SK-N-SH (cell line): ENCODE measurements around the gene NUP62CL. TPM values are rescaled to one million over a fixed set of nuclear protein-coding genes. Genes with fewer than 3 reads are reported as not detected.

Source experiments
- CTCF ChIA-PET: fragments of 300-600, 350-600 bp; formaldehyde crosslinking; extraction: SDS; loops from one replicate; lab custom pipeline; 2021; lab: Yijun Ruan, JAX
- POLR2A ChIA-PET: fragments of 350-600 bp; sonication (Branson Sonifier 250); formaldehyde crosslinking; extraction: SDS; loops from one replicate; lab custom pipeline; 2020; ENCODE audit warnings: antibody characterized with exemption, inconsistent platforms; lab: Yijun Ruan, JAX
- DNase-seq: peaks from one replicate; pipeline ENCODE4 v3.0.0; 2012
- H2AFZ ChIP-seq: fragments of 200-600 bp; sonication (generic); 2 replicates; pipeline ENCODE4 v1.8.1; 2016; ENCODE audit warnings: antibody characterized with exemption, mild to moderate bottlenecking, low read depth
- H3F3A ChIP-seq: fragments of 200-600 bp; sonication (generic); replicated peaks from 2 replicates; pipeline ENCODE3; 2016; ENCODE audit warnings: antibody characterized with exemption, mild to moderate bottlenecking; ENCODE audit not compliant: insufficient read depth
- H3K27ac ChIP-seq, 2 experiments: fragments of 200-500 bp in 1 of 2; fragments of 200-600 bp in 1 of 2; sonication (Bioruptor generic) in 1 of 2; sonication (generic), shearing (Covaris generic) in 1 of 2; 2 replicates each; pipeline versions ENCODE4 v1.5.1 to v1.6.1; 2014 to 2016; ENCODE audit warnings: low read depth in 2 of 2, inconsistent platforms in 1 of 2, low read length in 1 of 2, mild to moderate bottlenecking in 1 of 2, mixed read lengths in 1 of 2
- H3K27me3 ChIP-seq: fragments of 200-600 bp; sonication (generic), shearing (Covaris generic); 2 replicates; pipeline ENCODE4 v1.6.1; 2016; ENCODE audit warnings: mixed run types; ENCODE audit not compliant: insufficient read depth
- H3K36me3 ChIP-seq, 2 experiments: fragments of 200-500 bp in 1 of 2; fragments of 200-600 bp in 1 of 2; sonication (Bioruptor generic) in 1 of 2; sonication (generic) in 1 of 2; replicated peaks in 1 of 2; 2 replicates each; pipeline versions ENCODE3 to v1.5.1; 2014 to 2016; ENCODE audit warnings: low read length in 1 of 2, mild to moderate bottlenecking in 1 of 2; ENCODE audit not compliant: insufficient read depth in 2 of 2, control insufficient read depth in 1 of 2
- H3K4me1 ChIP-seq, 2 experiments: fragments of 200-500 bp in 1 of 2; fragments of 200-600 bp in 1 of 2; sonication (Bioruptor generic) in 1 of 2; sonication (generic), shearing (Covaris generic) in 1 of 2; 2 replicates each; pipeline versions ENCODE4 v1.5.1 to v1.6.1; 2014 to 2016; ENCODE audit warnings: low read depth in 1 of 2, low read length in 1 of 2, mixed run types in 1 of 2; ENCODE audit not compliant: insufficient read depth in 2 of 2, control insufficient read depth in 1 of 2
- H3K4me2 ChIP-seq: fragments of 200-600 bp; sonication (generic), shearing (Covaris generic); 2 replicates; pipeline ENCODE4 v1.6.1; 2017; ENCODE audit warnings: mixed run types
- H3K4me3 ChIP-seq, 2 experiments: fragments of 200-500 bp in 1 of 2; fragments of 200-600 bp in 1 of 2; sonication (Bioruptor generic) in 1 of 2; sonication (generic), shearing (Covaris generic) in 1 of 2; 2 replicates each; pipeline versions ENCODE4 v1.5.1 to v1.8.1; 2014 to 2016; ENCODE audit warnings: low read depth in 2 of 2, inconsistent platforms in 1 of 2, low read length in 1 of 2, mild to moderate bottlenecking in 1 of 2, mixed read lengths in 1 of 2, moderate library complexity in 1 of 2
- H3K79me2 ChIP-seq: fragments of 200-600 bp; sonication (generic); 2 replicates; pipeline ENCODE4 v1.8.1; 2017; ENCODE audit warnings: mild to moderate bottlenecking; ENCODE audit not compliant: insufficient read depth
- H3K9ac ChIP-seq: fragments of 200-600 bp; sonication (generic); 2 replicates; pipeline ENCODE4 v1.6.1; 2017; ENCODE audit warnings: mixed run types
- H3K9me2 ChIP-seq: fragments of 200-600 bp; sonication (generic); 2 replicates; pipeline ENCODE4 v1.6.1; 2017; ENCODE audit warnings: mixed run types
- H3K9me3 ChIP-seq: fragments of 200-600 bp; sonication (generic); 2 replicates; pipeline ENCODE4 v1.6.1; 2017; ENCODE audit warnings: mixed run types, mild to moderate bottlenecking, moderate library complexity
- H4K20me1 ChIP-seq: fragments of 200-600 bp; sonication (generic); 2 replicates; pipeline ENCODE4 v1.6.1; 2017; ENCODE audit warnings: mild to moderate bottlenecking, mixed run types; ENCODE audit not compliant: insufficient read depth
- CHD2 ChIP-seq: fragments of 150-350 bp; IDR thresholded peaks from 2 replicates; pipeline ENCODE4 v1.6.1; 2018; ENCODE audit warnings: low read length; ENCODE audit not compliant: partially characterized antibody
- EZH2phosphoT487 ChIP-seq: fragments of 200-600 bp; sonication (generic); IDR thresholded peaks from 2 replicates; pipeline ENCODE4 v1.6.1; 2017; ENCODE audit warnings: low read depth, mixed run types, mild to moderate bottlenecking, antibody characterized with exemption, moderate library complexity, borderline replicate concordance
- FOSL2 ChIP-seq: IDR thresholded peaks from 2 replicates; pipeline ENCODE4 v1.4.0; 2012; ENCODE audit warnings: low read depth, mild to moderate bottlenecking, moderate library complexity, borderline replicate concordance
- FOXM1 ChIP-seq: IDR thresholded peaks from 2 replicates; pipeline ENCODE4 v1.4.0; 2012; ENCODE audit warnings: low read depth, mild to moderate bottlenecking
- GABPA ChIP-seq: IDR thresholded peaks from 2 replicates; pipeline ENCODE4 v1.4.0; 2012; ENCODE audit warnings: low read depth, mild to moderate bottlenecking
- GATA2 ChIP-seq: sonication (generic); formaldehyde crosslinking; IDR thresholded peaks from 2 replicates; pipeline ENCODE4 v1.5.0; 2020; ENCODE audit warnings: mild to moderate bottlenecking, missing genetic modification reagents
- IRF3 ChIP-seq: fragments of 150-350 bp; IDR thresholded peaks from 2 replicates; pipeline ENCODE4 v1.6.1; 2016; ENCODE audit warnings: mild to moderate bottlenecking, low read depth, low read length
- JUND ChIP-seq: IDR thresholded peaks from 2 replicates; pipeline ENCODE4 v1.4.0; 2012
- MEF2A ChIP-seq: IDR thresholded peaks from 2 replicates; pipeline ENCODE4 v1.4.0; 2012; ENCODE audit warnings: low read depth, borderline replicate concordance
- PBX3 ChIP-seq: IDR thresholded peaks from 2 replicates; pipeline ENCODE4; 2012
- RAD21 ChIP-seq: IDR thresholded peaks from 2 replicates; pipeline ENCODE4 v1.6.1; 2012; ENCODE audit warnings: mild to moderate bottlenecking, low read length
- RCOR1 ChIP-seq: fragments of 150-350 bp; IDR thresholded peaks from 2 replicates; pipeline ENCODE4 v1.6.1; 2017; ENCODE audit warnings: antibody characterized with exemption, low read length
- RXRA ChIP-seq: IDR thresholded peaks from 2 replicates; pipeline ENCODE4 v1.4.0; 2012; ENCODE audit warnings: low read depth, mild to moderate bottlenecking, borderline replicate concordance
- SIN3A ChIP-seq: IDR thresholded peaks from 2 replicates; pipeline ENCODE4 v1.6.1; 2012; ENCODE audit warnings: low read depth, mild to moderate bottlenecking, low read length, moderate library complexity, borderline replicate concordance
- SMC3 ChIP-seq: IDR thresholded peaks from 2 replicates; pipeline ENCODE4 v1.6.1; 2012; ENCODE audit warnings: low read depth, low read length, improper control_type of control experiment
- TAF1 ChIP-seq: IDR thresholded peaks from 2 replicates; pipeline ENCODE4 v1.6.1; 2012; ENCODE audit warnings: low read depth, mild to moderate bottlenecking, low read length, moderate library complexity, borderline replicate concordance
- USF1 ChIP-seq: IDR thresholded peaks from 2 replicates; pipeline ENCODE4 v1.4.0; 2012; ENCODE audit warnings: low read depth, borderline replicate concordance
- USF2 ChIP-seq: fragments of 150-350 bp; IDR thresholded peaks from 2 replicates; pipeline ENCODE4 v1.6.1; 2017; ENCODE audit warnings: antibody characterized with exemption, low read length, low read depth, borderline replicate concordance
- ZBTB33 ChIP-seq: IDR thresholded peaks from 2 replicates; pipeline ENCODE4 v1.4.0; 2012; ENCODE audit warnings: low read depth, borderline replicate concordance
- WGBS: methylation state at CpG from one replicate; pipeline ENCODE4 v1.1.6; 2017; ENCODE audit warnings: low lambda C conversion rate; 5-methylcytosine and 5-hydroxymethylcytosine counted together
- polyA plus RNA-seq, 3 experiments: library from polyadenylated mRNA; depleted of rRNA; stranded (reverse); fragments of >200 nt; gene quantifications; 2 replicates each; pipeline ENCODE4 v1.2.3, GENCODE V29; 2012

Gene NUP62CL
- polyA plus RNA-seq, 1 of the 3 experiments (the other 2 are of a cell fraction): 3.3 TPM

- no peaks in the 10 kb centered on the region for H3K4me1 ChIP-seq
- H3K4me2 ChIP-seq: no peak overlapping the region
- 44% methylated on average over 1 of the region's 1 CpG for WGBS
- H3K36me3 ChIP-seq: no peaks in the 10 kb centered on the region
- H3K79me2 ChIP-seq: no peaks in the 10 kb centered on the region
- no peak for DNase-seq
- H3K4me3 ChIP-seq: no peak overlapping the region
- no peaks in the 10 kb centered on the region for H4K20me1 ChIP-seq
- H3K9me2 ChIP-seq: no peaks in the 10 kb centered on the region
- H2AFZ ChIP-seq: no peak overlapping the region
- H3K27me3 ChIP-seq: no peaks in the 10 kb centered on the region
- no peaks in the 10 kb centered on the region for H3F3A ChIP-seq
- POLR2A ChIA-PET: no interaction called here
- no peak overlapping the region for H3K27ac ChIP-seq
- no peak overlapping the region for H3K9ac ChIP-seq
- CTCF ChIA-PET: interaction anchor here (0.8 kb wide), 1 partner anchor 19 kb away, joined by 3 read pairs; no protein-coding TSS in a partner anchor
- no peaks in the 10 kb centered on the region for H3K9me3 ChIP-seq
- TF ChIP-seq RXRA: no peak
- TF ChIP-seq PBX3: no peak
- TF ChIP-seq USF1: no peak
- no peak for TF ChIP-seq SMC3
- no peak for TF ChIP-seq FOXM1
- no peak for TF ChIP-seq USF2
Measured at GRCh38 chrX:107168712-107169111, 37.5 kb downstream of the NUP62CL start.

GRCh38 chrX:107168257-107168656, 38.0 kb downstream of the NUP62CL start:
- Histone ChIP-seq H3K36me3 (no peaks in the 10 kb centered on the region), H3K9me2 (no peaks in the 10 kb centered on the region), H2AFZ (no peak overlapping the region), H3K4me1 (no peaks in the 10 kb centered on the region), H3K9ac (no peak overlapping the region), H3K79me2 (no peaks in the 10 kb centered on the region), H3K4me3 (no peak overlapping the region), H3K4me2 (no peak overlapping the region)
- no peak for TF ChIP-seq EZH2phosphoT487
- TF ChIP-seq GATA2: no peak
- TF ChIP-seq RXRA: no peak
- TF ChIP-seq JUND: no peak
- TF ChIP-seq SMC3: no peak
- TF ChIP-seq IRF3: no peak
- no peak for TF ChIP-seq USF2
- TF ChIP-seq GABPA: no peak
- no peak for TF ChIP-seq SIN3A
- no peak for TF ChIP-seq CHD2
- TF ChIP-seq TAF1: no peak
- no peak for TF ChIP-seq FOSL2
- TF ChIP-seq RAD21: no peak
- TF ChIP-seq RCOR1: no peak
- no peak for TF ChIP-seq ZBTB33
- no peak for TF ChIP-seq MEF2A
- TF ChIP-seq, all 33 proteins: peak for 0
- H3K27me3 ChIP-seq: no peaks in the 10 kb centered on the region
- no peak for DNase-seq
- H3F3A ChIP-seq: no peaks in the 10 kb centered on the region
- POLR2A ChIA-PET: no interaction called here
- CTCF ChIA-PET: interaction anchor here (0.8 kb wide), 1 partner anchor 19 kb away, joined by 3 read pairs; no protein-coding TSS in a partner anchor
- no peak overlapping the region for H3K27ac ChIP-seq
- H3K9me3 ChIP-seq: no peaks in the 10 kb centered on the region
- no peaks in the 10 kb centered on the region for H4K20me1 ChIP-seq
